A549 (cell line): ENCODE measurements around the gene IARS1.

Experiments
- CTCF ChIP-seq: fragments of >200 bp; sonication (Bioruptor Twin); formaldehyde crosslinking; IDR thresholded peaks from 3 replicates; pipeline ENCODE4 v1.5.1; 2016
- ELK1 ChIP-seq: fragments of 150-350 bp; IDR thresholded peaks from 2 replicates; pipeline ENCODE4 v1.6.1; 2014; ENCODE audit warnings: low read depth, mild to moderate bottlenecking, low read length
- RNF2 ChIP-seq: fragments of 200-600 bp; sonication (generic); IDR thresholded peaks from 2 replicates; pipeline ENCODE4 v1.6.1; 2016; ENCODE audit warnings: low read depth, mild to moderate bottlenecking, antibody characterized with exemption, moderate library complexity, borderline replicate concordance

GRCh38 chr9:92341578-92341977 is 48.1 kb upstream of the IARS1 start:
- no peak for TF ChIP-seq RNF2
- no peak for TF ChIP-seq CTCF
- TF ChIP-seq ELK1: no peak
